ENCODE data around the gene DCHS2.

GRCh38 chr4:154417373-154417673, 74.3 kb downstream of the DCHS2 start:
- TF ChIP-seq CTCF (IDR thresholded peaks at IDR 0.05) = no peak
- no peak for TF ChIP-seq ZFX (IDR thresholded peaks at IDR 0.05; ENCODE audit: borderline replicate concordance)
